KBM-7 (cell line): Measurements from ENCODE around the gene FASN.
A peak's percentile ranks its signal among the peaks of the same experiment; 100 is the strongest.

Experiments used
- DNase-seq: peaks from one replicate; pipeline ENCODE4 v3.0.0-alpha.2; 2015
- in situ Hi-C: fragments of 300-500 bp; cut with MboI; formaldehyde crosslinking; loops from 2 replicates; pipeline ENCODE4 v1.14.3; 2020; ENCODE audit warnings: low sequenced_read_pairs, low pct_unique_long_range_greater_than_20kb, mixed read lengths

FASN gene

GRCh38 chr17:82118815-82119380, 20.9 kb upstream of the FASN start:
- no peak for DNase-seq
- in situ Hi-C loops = no loop called here

GRCh38 chr17:82118168-82118814, 20.3 kb upstream of the FASN start:
- in situ Hi-C loops = no loop called here
- no peak for DNase-seq

- in situ Hi-C loops = no loop called here
- DNase-seq = no peak
Observed at GRCh38 chr17:82117139-82118090, 19.4 kb upstream of the FASN start.

GRCh38 chr17:82116246-82116645, 18.2 kb upstream of the FASN start:
- in situ Hi-C loops = no loop called here
- DNase-seq = no peak

GRCh38 chr17:82114872-82115271, 16.8 kb upstream of the FASN start:
- in situ Hi-C loops = no loop called here
- no peak for DNase-seq

GRCh38 chr17:82114447-82114846, 16.4 kb upstream of the FASN start:
- no peak for DNase-seq
- in situ Hi-C loops = no loop called here

GRCh38 chr17:82113941-82114340, 15.9 kb upstream of the FASN start:
- DNase-seq = no peak
- in situ Hi-C loops = no loop called here

GRCh38 chr17:82113422-82113821, 15.4 kb upstream of the FASN start:
- no peak for DNase-seq
- in situ Hi-C loops = no loop called here

GRCh38 chr17:82112914-82113311, 14.9 kb upstream of the FASN start:
- DNase-seq = no peak
- in situ Hi-C loops = no loop called here

GRCh38 chr17:82112181-82112913, 14.3 kb upstream of the FASN start:
- DNase-seq = no peak
- in situ Hi-C loops = no loop called here

GRCh38 chr17:82110298-82110697, 12.3 kb upstream of the FASN start:
- in situ Hi-C loops = no loop called here

GRCh38 chr17:82108961-82109475, 11.0 kb upstream of the FASN start:
- in situ Hi-C loops = no loop called here
- DNase-seq = no peak

More at GRCh38 chr17:82110298-82110697, 12.3 kb upstream of the FASN start:
- no peak for DNase-seq

- DNase-seq = no peak
- in situ Hi-C loops = no loop called here
Observed at GRCh38 chr17:82108496-82108945, 10.5 kb upstream of the FASN start.

GRCh38 chr17:82108038-82108437, 10.0 kb upstream of the FASN start:
- no peak for DNase-seq
- in situ Hi-C loops = no loop called here

- peak; percentile 32 for DNase-seq
- in situ Hi-C loops = no loop called here
Observed at GRCh38 chr17:82107341-82107860, 9.4 kb upstream of the FASN start.

- DNase-seq = no peak
- in situ Hi-C loops = no loop called here
Observed at GRCh38 chr17:82106688-82107305, 8.8 kb upstream of the FASN start.

- in situ Hi-C loops = no loop called here
- DNase-seq = peak; percentile 78
Observed at GRCh38 chr17:82105882-82106687, 8.0 kb upstream of the FASN start.

- in situ Hi-C loops = no loop called here
- DNase-seq = no peak
Observed at GRCh38 chr17:82105417-82105881, 7.4 kb upstream of the FASN start.
